ENCODE measurements around the gene TRAPPC14. TPM values are rescaled to one million over a fixed set of nuclear protein-coding genes. Genes with fewer than 3 reads are reported as not detected.

The TRAPPC14 gene
- total and polyA plus RNA-seq, 4 donors: 2.8 to 9.7 (median 5.2) TPM

- Histone ChIP-seq H3K36me3 (ENCODE audit: control insufficient read depth in 4 of 4, insufficient read depth in 3 of 4, low read depth in 1 of 4, low read length in 3 of 4) (no peaks in the 10 kb centered on the region), H3K27ac (ENCODE audit: low read depth in 1 of 2, low read length in 2 of 2) (no peak overlapping the region), H3K27me3 (ENCODE audit: control insufficient read depth in 4 of 4, insufficient read depth in 4 of 4, low read length in 3 of 4) (peaks cover 0 to 8% (median 2%) of the 10 kb centered on the region in 4 donors), H3K4me1 (ENCODE audit: control insufficient read depth in 4 of 4, insufficient read depth in 4 of 4, low read length in 3 of 4) (peaks cover 0 to 11% (median 4%) of the 10 kb centered on the region in 4 donors), H3K9me3 (ENCODE audit: control insufficient read depth in 4 of 4, low read length in 3 of 4) (no peaks in the 10 kb centered on the region), H3K4me3 (ENCODE audit: low read depth in 1 of 3, low read length in 3 of 3) (no peak overlapping the region), H3K9ac (ENCODE audit: low read depth in 1 of 2, low read length in 2 of 2) (no peak overlapping the region)
- WGBS: 76% methylated on average over 11 of the region's 11 CpGs
- TF ChIP-seq RAD21 (IDR thresholded peaks at IDR 0.05): no peak
- TF ChIP-seq SP1 (IDR thresholded peaks at IDR 0.05): no peak
- no peak for TF ChIP-seq CTCF (IDR thresholded peaks at IDR 0.05; ENCODE audit: low read depth, low read length, missing input control)
- no peak for TF ChIP-seq TAF1 (conservative IDR thresholded peaks at IDR 0.05)
- no peak for TF ChIP-seq JUND (IDR thresholded peaks at IDR 0.05)
- TF ChIP-seq YY1 (IDR thresholded peaks at IDR 0.05): no peak
- TF ChIP-seq RXRA (IDR thresholded peaks at IDR 0.05): no peak
- TF ChIP-seq, protein P1, sequence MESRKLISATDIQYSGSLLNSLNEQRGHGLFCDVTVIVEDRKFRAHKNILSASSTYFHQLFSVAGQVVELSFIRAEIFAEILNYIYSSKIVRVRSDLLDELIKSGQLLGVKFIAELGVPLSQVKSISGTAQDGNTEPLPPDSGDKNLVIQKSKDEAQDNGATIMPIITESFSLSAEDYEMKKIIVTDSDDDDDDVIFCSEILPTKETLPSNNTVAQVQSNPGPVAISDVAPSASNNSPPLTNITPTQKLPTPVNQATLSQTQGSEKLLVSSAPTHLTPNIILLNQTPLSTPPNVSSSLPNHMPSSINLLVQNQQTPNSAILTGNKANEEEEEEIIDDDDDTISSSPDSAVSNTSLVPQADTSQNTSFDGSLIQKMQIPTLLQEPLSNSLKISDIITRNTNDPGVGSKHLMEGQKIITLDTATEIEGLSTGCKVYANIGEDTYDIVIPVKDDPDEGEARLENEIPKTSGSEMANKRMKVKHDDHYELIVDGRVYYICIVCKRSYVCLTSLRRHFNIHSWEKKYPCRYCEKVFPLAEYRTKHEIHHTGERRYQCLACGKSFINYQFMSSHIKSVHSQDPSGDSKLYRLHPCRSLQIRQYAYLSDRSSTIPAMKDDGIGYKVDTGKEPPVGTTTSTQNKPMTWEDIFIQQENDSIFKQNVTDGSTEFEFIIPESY (IDR thresholded peaks at IDR 0.05): no peak
- no peak for TF ChIP-seq REST (IDR thresholded peaks at IDR 0.05)
- no peak for TF ChIP-seq FOXA2 (IDR thresholded peaks at IDR 0.05)
- TF ChIP-seq FOXA1 (IDR thresholded peaks at IDR 0.05): no peak
- no peak for TF ChIP-seq HNF4A (conservative IDR thresholded peaks at IDR 0.05)
- TF ChIP-seq ATF3 (IDR thresholded peaks at IDR 0.05): no peak
- TF ChIP-seq MAX (IDR thresholded peaks at IDR 0.05): no peak
- TF ChIP-seq HNF4G (IDR thresholded peaks at IDR 0.05): no peak
- TF ChIP-seq NR2F2 (IDR thresholded peaks at IDR 0.05): no peak
- no peak for TF ChIP-seq EGR1 (IDR thresholded peaks at IDR 0.05; ENCODE audit: low read depth in 2 of 2)
- TF ChIP-seq GABPA (IDR thresholded peaks at IDR 0.05 in 1 of 2, conservative IDR thresholded peaks at IDR 0.05 in 1 of 2): no peak
- DNase-seq (ENCODE audit: low spot score): no peak
Observed at GRCh38 chr7:100170101-100170897, 11.8 kb upstream of the TRAPPC14 start.

Measured in liver (tissue), 9 donors.